WTC11 (cell line): Measurements from ENCODE around the gene HMCES. TPM values are rescaled to one million over a fixed set of nuclear protein-coding genes. Genes with fewer than 3 reads are reported as not detected.
A peak's percentile ranks its signal among the peaks of the same experiment; 100 is the strongest.

Source experiments
- CBFB ChIP-seq: sonication (generic); formaldehyde crosslinking; IDR thresholded peaks from 2 replicates; pipeline ENCODE4 v1.8.1; 2022; ENCODE audit warnings: mild to moderate bottlenecking, low read depth, missing genetic modification reagents
- CREB1 ChIP-seq: sonication (generic); formaldehyde crosslinking; IDR thresholded peaks from 2 replicates; pipeline ENCODE4 v1.8.0; 2023; ENCODE audit warnings: mild to moderate bottlenecking, missing genetic modification reagents
- CREM ChIP-seq: sonication (generic); formaldehyde crosslinking; IDR thresholded peaks from 2 replicates; pipeline ENCODE4 v1.8.1; 2022; ENCODE audit warnings: mild to moderate bottlenecking, missing genetic modification reagents, moderate library complexity
- ETV6 ChIP-seq: sonication (generic); formaldehyde crosslinking; IDR thresholded peaks from 2 replicates; pipeline ENCODE4 v1.8.1; 2022; ENCODE audit warnings: mild to moderate bottlenecking, missing genetic modification reagents
- FOXP1 ChIP-seq: sonication (generic); formaldehyde crosslinking; IDR thresholded peaks from 2 replicates; pipeline ENCODE4 v1.8.0; 2022; ENCODE audit warnings: missing genetic modification reagents, mild to moderate bottlenecking, moderate library complexity, borderline replicate concordance
- KAT7 ChIP-seq: sonication (generic); formaldehyde crosslinking; IDR thresholded peaks from 2 replicates; pipeline ENCODE4 v1.8.1; 2023; ENCODE audit warnings: missing genetic modification reagents, mild to moderate bottlenecking, borderline replicate concordance
- TEAD1 ChIP-seq: sonication (generic); formaldehyde crosslinking; IDR thresholded peaks from 2 replicates; pipeline ENCODE4 v1.8.0; 2022; ENCODE audit warnings: mild to moderate bottlenecking, missing genetic modification reagents
- TP53 ChIP-seq: sonication (generic); formaldehyde crosslinking; IDR thresholded peaks from 2 replicates; pipeline ENCODE4 v1.8.1; 2023; ENCODE audit warnings: mild to moderate bottlenecking, missing genetic modification reagents
- ZNF121 ChIP-seq: sonication (generic); formaldehyde crosslinking; IDR thresholded peaks from 2 replicates; pipeline ENCODE4 v1.8.0; 2023; ENCODE audit warnings: missing genetic modification reagents
- ZNF138 ChIP-seq: sonication (generic); formaldehyde crosslinking; conservative IDR thresholded peaks from 2 replicates; pipeline ENCODE4 v1.8.1; 2022; ENCODE audit warnings: mild to moderate bottlenecking, moderate library complexity, missing genetic modification reagents
- ZNF317 ChIP-seq: sonication (generic); formaldehyde crosslinking; IDR thresholded peaks from 2 replicates; pipeline ENCODE4 v1.8.1; 2023; ENCODE audit warnings: low read depth, mild to moderate bottlenecking, moderate library complexity, missing genetic modification reagents, borderline replicate concordance
- ZNF423 ChIP-seq: fragments of 250-450 bp; sonication (Bioruptor Pico); IDR thresholded peaks from 2 replicates; pipeline ENCODE4 v2.1.2; 2022; ENCODE audit warnings: mild to moderate bottlenecking, moderate library complexity
- ZNF671 ChIP-seq: fragments of 250-450 bp; sonication (Bioruptor Pico); IDR thresholded peaks from 2 replicates; pipeline ENCODE4 v1.8.0; 2021; ENCODE audit warnings: mild to moderate bottlenecking
- total RNA-seq: library from RNA; stranded (reverse); gene quantifications from 3 replicates; pipeline ENCODE4 v1.2.3, GENCODE V29; 2021
- TF ChIP-seq, protein P1 (sequence below): sonication (generic); formaldehyde crosslinking; IDR thresholded peaks from 2 replicates; pipeline ENCODE4 v1.8.0; 2023; ENCODE audit warnings: mild to moderate bottlenecking, missing genetic modification reagents
- TF ChIP-seq, protein P2 (sequence below): sonication (generic); formaldehyde crosslinking; IDR thresholded peaks from 2 replicates; pipeline ENCODE4 v1.8.1; 2022; ENCODE audit warnings: missing genetic modification reagents, borderline replicate concordance
- TF ChIP-seq, protein P3 (sequence below): sonication (generic); formaldehyde crosslinking; IDR thresholded peaks from 2 replicates; pipeline ENCODE4 v1.8.1; 2022; ENCODE audit warnings: mild to moderate bottlenecking, moderate library complexity, missing genetic modification reagents
- TF ChIP-seq, protein P4 (sequence below): sonication (generic); formaldehyde crosslinking; IDR thresholded peaks from 2 replicates; pipeline ENCODE4 v1.8.1; 2023; ENCODE audit warnings: mild to moderate bottlenecking, missing genetic modification reagents, borderline replicate concordance
- TF ChIP-seq, protein P5 (sequence below): sonication (generic); formaldehyde crosslinking; IDR thresholded peaks from 2 replicates; pipeline ENCODE4 v1.8.0; 2022; ENCODE audit warnings: mild to moderate bottlenecking, missing genetic modification reagents
- TF ChIP-seq, protein P6 (sequence below): sonication (generic); formaldehyde crosslinking; IDR thresholded peaks from 2 replicates; pipeline ENCODE4 v1.8.0; 2023; ENCODE audit warnings: missing genetic modification reagents
- TF ChIP-seq, protein P7 (sequence below): sonication (generic); formaldehyde crosslinking; IDR thresholded peaks from 2 replicates; pipeline ENCODE4 v1.8.0; 2022; ENCODE audit warnings: mild to moderate bottlenecking, missing genetic modification reagents
- TF ChIP-seq, protein P8 (sequence below): sonication (generic); formaldehyde crosslinking; IDR thresholded peaks from 2 replicates; pipeline ENCODE4 v1.8.1; 2022; ENCODE audit warnings: low read depth, missing genetic modification reagents, borderline replicate concordance

The HMCES gene
- total RNA-seq, 1 experiment from 2014 or later: 47.7 TPM

DNA sequence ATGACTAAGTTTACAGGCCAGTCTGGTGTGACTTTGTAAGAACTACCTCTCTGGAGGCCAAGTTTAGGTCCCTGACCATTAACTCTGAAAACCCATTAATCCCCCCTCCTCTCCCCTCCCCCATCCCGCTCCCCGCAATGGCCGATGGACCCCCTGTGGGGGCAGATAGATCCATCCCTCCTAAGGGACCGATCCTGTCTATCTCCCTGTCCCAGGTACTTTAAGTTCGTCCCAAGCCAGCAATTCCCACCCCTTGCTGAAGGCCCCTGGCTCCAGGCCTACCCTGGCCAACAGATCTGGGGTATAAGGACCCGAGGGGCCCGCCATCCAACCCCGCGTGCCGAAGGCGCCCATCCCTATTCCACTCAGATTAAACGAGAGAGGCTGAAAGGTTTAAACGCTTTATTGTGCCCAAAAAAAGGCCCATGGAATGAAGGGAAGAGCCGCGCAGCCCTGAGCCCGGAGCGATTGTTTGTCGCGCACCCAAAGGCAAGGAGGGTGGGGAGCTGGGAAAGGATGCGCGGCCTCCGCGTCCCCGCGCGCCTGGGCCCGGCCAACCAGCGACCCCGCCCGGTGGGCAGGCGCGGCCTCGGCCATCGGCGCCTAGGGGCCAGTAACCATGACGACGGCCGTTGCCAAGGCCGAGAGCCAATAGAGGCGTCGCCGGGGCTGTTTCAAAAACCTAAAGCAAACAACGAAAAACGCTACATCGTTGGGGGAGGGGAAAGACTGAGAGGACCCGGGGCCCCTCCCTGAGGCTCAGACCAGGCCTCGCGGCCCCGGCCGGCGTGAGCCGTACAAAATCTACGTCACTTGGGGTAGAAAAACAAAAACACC lies 35.9 kb downstream of the HMCES start (continued):
- TF ChIP-seq, protein P1, sequence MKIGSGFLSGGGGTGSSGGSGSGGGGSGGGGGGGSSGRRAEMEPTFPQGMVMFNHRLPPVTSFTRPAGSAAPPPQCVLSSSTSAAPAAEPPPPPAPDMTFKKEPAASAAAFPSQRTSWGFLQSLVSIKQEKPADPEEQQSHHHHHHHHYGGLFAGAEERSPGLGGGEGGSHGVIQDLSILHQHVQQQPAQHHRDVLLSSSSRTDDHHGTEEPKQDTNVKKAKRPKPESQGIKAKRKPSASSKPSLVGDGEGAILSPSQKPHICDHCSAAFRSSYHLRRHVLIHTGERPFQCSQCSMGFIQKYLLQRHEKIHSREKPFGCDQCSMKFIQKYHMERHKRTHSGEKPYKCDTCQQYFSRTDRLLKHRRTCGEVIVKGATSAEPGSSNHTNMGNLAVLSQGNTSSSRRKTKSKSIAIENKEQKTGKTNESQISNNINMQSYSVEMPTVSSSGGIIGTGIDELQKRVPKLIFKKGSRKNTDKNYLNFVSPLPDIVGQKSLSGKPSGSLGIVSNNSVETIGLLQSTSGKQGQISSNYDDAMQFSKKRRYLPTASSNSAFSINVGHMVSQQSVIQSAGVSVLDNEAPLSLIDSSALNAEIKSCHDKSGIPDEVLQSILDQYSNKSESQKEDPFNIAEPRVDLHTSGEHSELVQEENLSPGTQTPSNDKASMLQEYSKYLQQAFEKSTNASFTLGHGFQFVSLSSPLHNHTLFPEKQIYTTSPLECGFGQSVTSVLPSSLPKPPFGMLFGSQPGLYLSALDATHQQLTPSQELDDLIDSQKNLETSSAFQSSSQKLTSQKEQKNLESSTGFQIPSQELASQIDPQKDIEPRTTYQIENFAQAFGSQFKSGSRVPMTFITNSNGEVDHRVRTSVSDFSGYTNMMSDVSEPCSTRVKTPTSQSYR (CRISPR knock-in tag): peak; percentile 54; the same call in 1 of the 2 replicates
- TF ChIP-seq, protein P2, sequence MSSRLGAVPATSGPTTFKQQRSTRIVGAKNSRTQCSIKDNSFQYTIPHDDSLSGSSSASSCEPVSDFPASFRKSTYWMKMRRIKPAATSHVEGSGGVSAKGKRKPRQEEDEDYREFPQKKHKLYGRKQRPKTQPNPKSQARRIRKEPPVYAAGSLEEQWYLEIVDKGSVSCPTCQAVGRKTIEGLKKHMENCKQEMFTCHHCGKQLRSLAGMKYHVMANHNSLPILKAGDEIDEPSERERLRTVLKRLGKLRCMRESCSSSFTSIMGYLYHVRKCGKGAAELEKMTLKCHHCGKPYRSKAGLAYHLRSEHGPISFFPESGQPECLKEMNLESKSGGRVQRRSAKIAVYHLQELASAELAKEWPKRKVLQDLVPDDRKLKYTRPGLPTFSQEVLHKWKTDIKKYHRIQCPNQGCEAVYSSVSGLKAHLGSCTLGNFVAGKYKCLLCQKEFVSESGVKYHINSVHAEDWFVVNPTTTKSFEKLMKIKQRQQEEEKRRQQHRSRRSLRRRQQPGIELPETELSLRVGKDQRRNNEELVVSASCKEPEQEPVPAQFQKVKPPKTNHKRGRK (CRISPR knock-in tag): no peak
- TF ChIP-seq, protein P3, sequence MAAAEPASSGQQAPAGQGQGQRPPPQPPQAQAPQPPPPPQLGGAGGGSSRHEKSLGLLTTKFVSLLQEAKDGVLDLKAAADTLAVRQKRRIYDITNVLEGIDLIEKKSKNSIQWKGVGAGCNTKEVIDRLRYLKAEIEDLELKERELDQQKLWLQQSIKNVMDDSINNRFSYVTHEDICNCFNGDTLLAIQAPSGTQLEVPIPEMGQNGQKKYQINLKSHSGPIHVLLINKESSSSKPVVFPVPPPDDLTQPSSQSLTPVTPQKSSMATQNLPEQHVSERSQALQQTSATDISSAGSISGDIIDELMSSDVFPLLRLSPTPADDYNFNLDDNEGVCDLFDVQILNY (CRISPR knock-in tag): peak; percentile 80; the same call in 1 of the 2 replicates
- TF ChIP-seq, protein P4, sequence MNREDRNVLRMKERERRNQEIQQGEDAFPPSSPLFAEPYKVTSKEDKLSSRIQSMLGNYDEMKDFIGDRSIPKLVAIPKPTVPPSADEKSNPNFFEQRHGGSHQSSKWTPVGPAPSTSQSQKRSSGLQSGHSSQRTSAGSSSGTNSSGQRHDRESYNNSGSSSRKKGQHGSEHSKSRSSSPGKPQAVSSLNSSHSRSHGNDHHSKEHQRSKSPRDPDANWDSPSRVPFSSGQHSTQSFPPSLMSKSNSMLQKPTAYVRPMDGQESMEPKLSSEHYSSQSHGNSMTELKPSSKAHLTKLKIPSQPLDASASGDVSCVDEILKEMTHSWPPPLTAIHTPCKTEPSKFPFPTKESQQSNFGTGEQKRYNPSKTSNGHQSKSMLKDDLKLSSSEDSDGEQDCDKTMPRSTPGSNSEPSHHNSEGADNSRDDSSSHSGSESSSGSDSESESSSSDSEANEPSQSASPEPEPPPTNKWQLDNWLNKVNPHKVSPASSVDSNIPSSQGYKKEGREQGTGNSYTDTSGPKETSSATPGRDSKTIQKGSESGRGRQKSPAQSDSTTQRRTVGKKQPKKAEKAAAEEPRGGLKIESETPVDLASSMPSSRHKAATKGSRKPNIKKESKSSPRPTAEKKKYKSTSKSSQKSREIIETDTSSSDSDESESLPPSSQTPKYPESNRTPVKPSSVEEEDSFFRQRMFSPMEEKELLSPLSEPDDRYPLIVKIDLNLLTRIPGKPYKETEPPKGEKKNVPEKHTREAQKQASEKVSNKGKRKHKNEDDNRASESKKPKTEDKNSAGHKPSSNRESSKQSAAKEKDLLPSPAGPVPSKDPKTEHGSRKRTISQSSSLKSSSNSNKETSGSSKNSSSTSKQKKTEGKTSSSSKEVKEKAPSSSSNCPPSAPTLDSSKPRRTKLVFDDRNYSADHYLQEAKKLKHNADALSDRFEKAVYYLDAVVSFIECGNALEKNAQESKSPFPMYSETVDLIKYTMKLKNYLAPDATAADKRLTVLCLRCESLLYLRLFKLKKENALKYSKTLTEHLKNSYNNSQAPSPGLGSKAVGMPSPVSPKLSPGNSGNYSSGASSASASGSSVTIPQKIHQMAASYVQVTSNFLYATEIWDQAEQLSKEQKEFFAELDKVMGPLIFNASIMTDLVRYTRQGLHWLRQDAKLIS (CRISPR knock-in tag): no peak
- TF ChIP-seq CBFB (CRISPR knock-in tag) (no peak; the same call in 1 of the 2 replicates), KAT7 (CRISPR knock-in tag) (no peak), FOXP1 (CRISPR knock-in tag) (0 out of 2 replicates have a peak, but pooled peaks have one; percentile 25), CREB1 (CRISPR knock-in tag) (no peak), ETV6 (peak; percentile 78; the same call in 1 of the 2 replicates), ZNF671 (CRISPR knock-in tag) (no peak), ZNF423 (CRISPR knock-in tag) (no peak), ZNF121 (CRISPR knock-in tag) (no peak), TEAD1 (CRISPR knock-in tag) (no peak), CREM (CRISPR knock-in tag) (0 out of 2 replicates have a peak, but pooled peaks have one; percentile 30), TP53 (0 out of 2 replicates have a peak, but pooled peaks have one; percentile 36), ZNF138 (CRISPR knock-in tag) (no peak), ZNF317 (CRISPR knock-in tag) (no peak)
- TF ChIP-seq, protein P5, sequence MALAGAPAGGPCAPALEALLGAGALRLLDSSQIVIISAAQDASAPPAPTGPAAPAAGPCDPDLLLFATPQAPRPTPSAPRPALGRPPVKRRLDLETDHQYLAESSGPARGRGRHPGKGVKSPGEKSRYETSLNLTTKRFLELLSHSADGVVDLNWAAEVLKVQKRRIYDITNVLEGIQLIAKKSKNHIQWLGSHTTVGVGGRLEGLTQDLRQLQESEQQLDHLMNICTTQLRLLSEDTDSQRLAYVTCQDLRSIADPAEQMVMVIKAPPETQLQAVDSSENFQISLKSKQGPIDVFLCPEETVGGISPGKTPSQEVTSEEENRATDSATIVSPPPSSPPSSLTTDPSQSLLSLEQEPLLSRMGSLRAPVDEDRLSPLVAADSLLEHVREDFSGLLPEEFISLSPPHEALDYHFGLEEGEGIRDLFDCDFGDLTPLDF (CRISPR knock-in tag): no peak
- TF ChIP-seq, protein P6, sequence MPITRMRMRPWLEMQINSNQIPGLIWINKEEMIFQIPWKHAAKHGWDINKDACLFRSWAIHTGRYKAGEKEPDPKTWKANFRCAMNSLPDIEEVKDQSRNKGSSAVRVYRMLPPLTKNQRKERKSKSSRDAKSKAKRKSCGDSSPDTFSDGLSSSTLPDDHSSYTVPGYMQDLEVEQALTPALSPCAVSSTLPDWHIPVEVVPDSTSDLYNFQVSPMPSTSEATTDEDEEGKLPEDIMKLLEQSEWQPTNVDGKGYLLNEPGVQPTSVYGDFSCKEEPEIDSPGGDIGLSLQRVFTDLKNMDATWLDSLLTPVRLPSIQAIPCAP (CRISPR knock-in tag): no peak
- TF ChIP-seq, protein P7, sequence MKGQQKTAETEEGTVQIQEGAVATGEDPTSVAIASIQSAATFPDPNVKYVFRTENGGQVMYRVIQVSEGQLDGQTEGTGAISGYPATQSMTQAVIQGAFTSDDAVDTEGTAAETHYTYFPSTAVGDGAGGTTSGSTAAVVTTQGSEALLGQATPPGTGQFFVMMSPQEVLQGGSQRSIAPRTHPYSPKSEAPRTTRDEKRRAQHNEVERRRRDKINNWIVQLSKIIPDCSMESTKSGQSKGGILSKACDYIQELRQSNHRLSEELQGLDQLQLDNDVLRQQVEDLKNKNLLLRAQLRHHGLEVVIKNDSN: no peak
- TF ChIP-seq, protein P8, sequence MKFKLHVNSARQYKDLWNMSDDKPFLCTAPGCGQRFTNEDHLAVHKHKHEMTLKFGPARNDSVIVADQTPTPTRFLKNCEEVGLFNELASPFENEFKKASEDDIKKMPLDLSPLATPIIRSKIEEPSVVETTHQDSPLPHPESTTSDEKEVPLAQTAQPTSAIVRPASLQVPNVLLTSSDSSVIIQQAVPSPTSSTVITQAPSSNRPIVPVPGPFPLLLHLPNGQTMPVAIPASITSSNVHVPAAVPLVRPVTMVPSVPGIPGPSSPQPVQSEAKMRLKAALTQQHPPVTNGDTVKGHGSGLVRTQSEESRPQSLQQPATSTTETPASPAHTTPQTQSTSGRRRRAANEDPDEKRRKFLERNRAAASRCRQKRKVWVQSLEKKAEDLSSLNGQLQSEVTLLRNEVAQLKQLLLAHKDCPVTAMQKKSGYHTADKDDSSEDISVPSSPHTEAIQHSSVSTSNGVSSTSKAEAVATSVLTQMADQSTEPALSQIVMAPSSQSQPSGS (CRISPR knock-in tag): no peak
